ENCODE data around the gene TXNRD2. TPM values are rescaled to one million over a fixed set of nuclear protein-coding genes. Genes with fewer than 3 reads are reported as not detected.

TXNRD2 gene
- total and polyA plus RNA-seq, 2 of the 4 experiments (the other 2 are of a cell fraction) = 15.6 to 25.7 TPM

DNA sequence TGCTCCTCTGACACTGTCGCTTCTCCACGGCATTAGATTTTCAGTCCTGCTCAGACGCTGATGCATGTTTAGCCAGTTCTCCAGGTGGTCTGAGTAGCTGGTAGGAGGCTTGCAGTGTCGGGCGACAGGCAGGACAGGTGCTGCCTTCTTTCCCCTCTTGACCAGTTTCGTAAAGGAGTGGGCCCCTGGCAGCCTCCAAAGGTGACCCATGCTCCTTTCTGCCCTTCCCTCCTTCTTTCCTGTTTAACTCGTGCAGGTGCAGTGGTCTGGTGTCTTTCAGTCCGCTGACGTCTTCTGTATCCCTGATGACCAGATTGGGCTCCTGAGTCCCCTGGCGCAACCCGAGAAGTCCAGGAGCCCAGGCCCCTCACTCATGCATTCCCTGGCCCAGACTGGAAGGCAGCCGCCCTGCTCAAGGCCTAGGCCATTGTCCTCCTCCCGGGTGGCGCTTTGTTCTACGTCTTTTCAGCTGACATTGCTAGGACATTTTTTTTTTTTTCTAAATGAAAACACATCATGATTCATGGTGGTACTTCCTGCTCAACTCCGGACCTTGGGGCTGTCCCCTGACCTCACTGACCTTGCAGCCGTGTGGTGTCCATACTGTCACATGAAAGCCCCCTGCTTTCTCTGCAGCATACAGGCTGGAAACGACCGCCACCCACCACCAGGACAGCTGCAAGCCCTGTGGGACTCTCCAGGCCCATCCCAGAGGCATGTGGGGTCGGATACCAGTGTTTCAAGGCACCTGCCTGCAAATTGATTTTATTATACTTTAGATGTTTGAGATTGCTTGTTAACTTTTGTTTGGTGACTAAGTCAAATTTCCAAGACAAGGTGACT lies 25.5 kb upstream of the TXNRD2 start:
- no peak overlapping the region for H2BK5ac ChIP-seq (ENCODE audit: low read depth, low read length, poor library complexity, severe bottlenecking)
- H3K9me3 ChIP-seq (ENCODE audit: control insufficient read depth, insufficient read depth, low read length) = no peaks in the 10 kb centered on the region
- H2AK5ac ChIP-seq (ENCODE audit: low read depth, low read length) = no peak overlapping the region
- 88% methylated on average over 6 of the region's 20 CpGs; no CpG with 5 or more reads in 1 of the 2 experiments for WGBS, 2 experiments (ENCODE audit: extremely low coverage in 2 of 2, insufficient read length in 1 of 2)
- H4K8ac ChIP-seq (ENCODE audit: low read depth in 2 of 2, low read length in 2 of 2) = no peak overlapping the region
- H3K27ac ChIP-seq (ENCODE audit: insufficient read depth, low read length) = no peak overlapping the region
- no peak overlapping the region for H2BK20ac ChIP-seq (ENCODE audit: low read depth, low read length)
- H2AK9ac ChIP-seq (replicated peaks; ENCODE audit: low read depth, low read length, poor library complexity) = no peak overlapping the region
- no peak overlapping the region for H3K14ac ChIP-seq (replicated peaks; ENCODE audit: low read depth, low read length)
- H3K4me3 ChIP-seq (ENCODE audit: insufficient read depth, low read depth, low read length) = no peak overlapping the region
- no peak overlapping the region for H3K4ac ChIP-seq (ENCODE audit: low read depth, low read length)
- H4K5ac ChIP-seq (ENCODE audit: low read depth, low read length) = no peak overlapping the region
- no peak overlapping the region for H2BK120ac ChIP-seq (ENCODE audit: low read depth, low read length)
- H2BK15ac ChIP-seq (ENCODE audit: low read depth, low read length) = no peak overlapping the region
- no peak overlapping the region for H3K4me2 ChIP-seq (ENCODE audit: low read depth, low read length)
- no peak for TF ChIP-seq SMC3 (IDR thresholded peaks at IDR 0.05; ENCODE audit: low read depth, low read length)
- TF ChIP-seq MAFK (IDR thresholded peaks at IDR 0.05; ENCODE audit: low read depth, low read length) = no peak
- no peak for TF ChIP-seq FOS (IDR thresholded peaks at IDR 0.05; ENCODE audit: low read depth, low read length)
- no peak for TF ChIP-seq BHLHE40 (IDR thresholded peaks at IDR 0.05; ENCODE audit: low read depth, low read length)
- no peak for TF ChIP-seq CEBPB (IDR thresholded peaks at IDR 0.05; ENCODE audit: low read depth, low read length)
- no peak for ATAC-seq (ENCODE audit: low read depth)
- no peak overlapping the region for H3K9ac ChIP-seq (ENCODE audit: low read depth, low read length)
- BruUV-seq (replicated peaks) = no TSS peak
- CTCF ChIA-PET = interaction anchor here (1.3 kb wide), 1 partner anchor 46 kb away, joined by 4 read pairs; no protein-coding TSS in a partner anchor
- DNase-seq = no peak
- H3K56ac ChIP-seq (ENCODE audit: extremely low read depth, insufficient read depth, low read length) = no peak overlapping the region
- H3K27me3 ChIP-seq (ENCODE audit: control insufficient read depth, insufficient read depth, low read length) = no peaks in the 10 kb centered on the region
- H4K91ac ChIP-seq (ENCODE audit: insufficient read depth, low read depth, low read length) = no peak overlapping the region
- H3K4me1 ChIP-seq (ENCODE audit: control insufficient read depth, insufficient read depth, low read length) = peaks cover 11% of the 10 kb centered on the region
- H4K20me1 ChIP-seq (ENCODE audit: insufficient read depth, low read length) = peaks cover 28% of the 10 kb centered on the region
- peaks cover 3 to 17% of the 10 kb centered on the region in 2 experiments; a peak in 2 of 4 replicates for H3K79me1 ChIP-seq (ENCODE audit: low read depth in 1 of 2, low read length in 2 of 2)
- dilution Hi-C loops (cut with HindIII; ENCODE audit: low sequenced_read_pairs, unreplicated experiment) = no loop called here
- intact Hi-C loops (cut with micrococcal nuclease) = no loop called here
- peaks cover 74% of the 10 kb centered on the region for H3K36me3 ChIP-seq (ENCODE audit: control insufficient read depth, insufficient read depth, low read length)
- no peak overlapping the region for H3K23ac ChIP-seq (ENCODE audit: low read depth, low read length)
- no peaks in the 10 kb centered on the region; the same call in 1 of the 2 replicates for H3K9me1 ChIP-seq (ENCODE audit: insufficient read depth, low read length)
- in situ Hi-C loops (cut with MboI; ENCODE audit: low sequenced_read_pairs) = no loop called here
- H3K18ac ChIP-seq (ENCODE audit: low read depth, low read length) = no peak overlapping the region
- no peak overlapping the region for H2AFZ ChIP-seq (replicated peaks; ENCODE audit: low read length, poor library complexity)
- POLR2A ChIA-PET (ENCODE audit: unreplicated experiment) = no interaction called here

Measured in IMR-90 (cell line).